NCI-H69 (cell line): ENCODE results near the gene MTCH2.
"Not testable (repeated sequence)": the region's sequence is repeated elsewhere in the genome, so short reads cannot be mapped to it uniquely, and the experiment has no call there.

ENCODE experiments used
- DNase-seq: peaks from one replicate; lab custom pipeline; 2025; lab: John Stamatoyannopoulos, UW

MTCH2 gene

GRCh38 chr11:47642099-47642855 lies at the start of gene MTCH2:
Gene MTCH2, minus strand, starts transcription at chr11:47642559. Its CDS starts 94 bp downstream, at chr11:47642465.
- DNase-seq = peak; percentile 99

GRCh38 chr11:47691979-47692378 lies 49.6 kb upstream of the MTCH2 start:
- DNase-seq = no peak

GRCh38 chr11:47689480-47689879 lies 47.1 kb upstream of the MTCH2 start:
- no peak for DNase-seq

- no peak for DNase-seq
Observed at GRCh38 chr11:47688991-47689390, 46.6 kb upstream of the MTCH2 start.

- no peak for DNase-seq
Observed at GRCh38 chr11:47688111-47688510, 45.8 kb upstream of the MTCH2 start.

- DNase-seq = not testable (repeated sequence)
Observed at GRCh38 chr11:47686704-47687103, 44.3 kb upstream of the MTCH2 start.

GRCh38 chr11:47686151-47686550 lies 43.8 kb upstream of the MTCH2 start:
- DNase-seq = no peak

GRCh38 chr11:47675851-47676250 lies 33.5 kb upstream of the MTCH2 start:
- no peak for DNase-seq

- no peak for DNase-seq
Observed at GRCh38 chr11:47672283-47672730, 29.9 kb upstream of the MTCH2 start.

GRCh38 chr11:47669856-47670255 lies 27.5 kb upstream of the MTCH2 start:
- peak; percentile 44 for DNase-seq

GRCh38 chr11:47668665-47669064 lies 26.3 kb upstream of the MTCH2 start:
- DNase-seq = no peak

- no peak for DNase-seq
Observed at GRCh38 chr11:47667555-47667954, 25.2 kb upstream of the MTCH2 start.

- peak; percentile 14 for DNase-seq
Observed at GRCh38 chr11:47667135-47667534, 24.8 kb upstream of the MTCH2 start.

GRCh38 chr11:47664936-47665335 lies 22.6 kb upstream of the MTCH2 start:
- DNase-seq = not testable (repeated sequence)

- DNase-seq = no peak
Observed at GRCh38 chr11:47661245-47661644, 18.9 kb upstream of the MTCH2 start.

GRCh38 chr11:47659276-47659675 lies 16.9 kb upstream of the MTCH2 start:
- DNase-seq = no peak

GRCh38 chr11:47656260-47656885 lies 14.0 kb upstream of the MTCH2 start:
- DNase-seq = peak; percentile 16

GRCh38 chr11:47651818-47652469 lies 9.6 kb upstream of the MTCH2 start:
- DNase-seq = no peak

GRCh38 chr11:47649276-47649675 lies 6.9 kb upstream of the MTCH2 start:
- no peak for DNase-seq

GRCh38 chr11:47646019-47646418 lies 3.7 kb upstream of the MTCH2 start:
- no peak for DNase-seq

- no peak for DNase-seq
Observed at GRCh38 chr11:47645500-47645899, 3.1 kb upstream of the MTCH2 start.

- peak; percentile 50 for DNase-seq
Observed at GRCh38 chr11:47641600-47642098, 710 bp downstream of the MTCH2 start.

- DNase-seq = not testable (repeated sequence)
Observed at GRCh38 chr11:47640506-47640905, 1.9 kb downstream of the MTCH2 start.
